COLO829 (cell line): ENCODE data around the gene ALB.

Source experiments
- DNase-seq: peaks from one replicate; pipeline ENCODE4 v3.0.0; 2012; ENCODE audit warnings: low spot score

ALB gene

GRCh38 chr4:73409012-73409862 lies 5.2 kb downstream of the ALB start:
- no peak for DNase-seq

GRCh38 chr4:73409978-73410548 lies 6.0 kb downstream of the ALB start:
- no peak for DNase-seq

DNA sequence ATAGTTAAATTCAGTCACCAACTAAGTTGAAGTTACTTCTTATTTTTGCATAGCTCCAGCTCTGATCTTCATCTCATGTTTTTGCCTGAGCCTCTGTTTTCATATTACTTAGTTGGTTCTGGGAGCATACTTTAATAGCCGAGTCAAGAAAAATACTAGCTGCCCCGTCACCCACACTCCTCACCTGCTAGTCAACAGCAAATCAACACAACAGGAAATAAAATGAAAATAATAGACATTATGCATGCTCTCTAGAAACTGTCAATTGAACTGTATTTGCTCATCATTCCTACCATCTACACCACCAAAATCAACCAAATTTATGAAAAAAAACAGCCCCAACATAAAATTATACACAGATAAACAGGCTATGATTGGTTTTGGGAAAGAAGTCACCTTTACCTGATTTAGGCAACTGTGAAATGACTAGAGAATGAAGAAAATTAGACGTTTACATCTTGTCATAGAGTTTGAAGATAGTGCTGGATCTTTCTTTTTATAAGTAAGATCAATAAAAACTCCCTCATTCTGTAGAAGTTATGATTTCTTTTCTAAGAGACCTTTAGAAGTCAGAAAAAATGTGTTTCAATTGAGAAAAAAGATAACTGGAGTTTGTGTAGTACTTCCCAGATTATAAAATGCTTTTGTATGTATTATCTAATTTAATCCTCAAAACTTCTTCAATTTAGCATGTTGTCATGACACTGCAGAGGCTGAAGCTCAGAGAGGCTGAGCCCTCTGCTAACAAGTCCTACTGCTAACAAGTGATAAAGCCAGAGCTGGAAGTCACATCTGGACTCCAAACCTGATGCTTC lies 7.0 kb downstream of the ALB start:
- DNase-seq = no peak

DNA sequence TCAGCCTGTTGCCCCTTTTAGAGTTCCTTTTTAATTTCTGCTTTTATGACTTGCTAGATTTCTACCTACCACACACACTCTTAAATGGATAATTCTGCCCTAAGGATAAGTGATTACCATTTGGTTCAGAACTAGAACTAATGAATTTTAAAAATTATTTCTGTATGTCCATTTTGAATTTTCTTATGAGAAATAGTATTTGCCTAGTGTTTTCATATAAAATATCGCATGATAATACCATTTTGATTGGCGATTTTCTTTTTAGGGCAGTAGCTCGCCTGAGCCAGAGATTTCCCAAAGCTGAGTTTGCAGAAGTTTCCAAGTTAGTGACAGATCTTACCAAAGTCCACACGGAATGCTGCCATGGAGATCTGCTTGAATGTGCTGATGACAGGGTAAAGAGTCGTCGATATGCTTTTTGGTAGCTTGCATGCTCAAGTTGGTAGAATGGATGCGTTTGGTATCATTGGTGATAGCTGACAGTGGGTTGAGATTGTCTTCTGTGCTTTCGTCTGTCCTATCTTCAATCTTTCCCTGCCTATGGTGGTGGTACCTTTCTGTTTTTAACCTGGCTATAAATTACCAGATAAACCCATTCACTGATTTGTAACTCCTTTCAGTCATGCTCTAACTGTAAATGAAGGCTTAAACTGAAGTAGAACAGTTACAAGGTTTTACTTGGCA lies 7.8 kb downstream of the ALB start:
- no peak for DNase-seq

DNA sequence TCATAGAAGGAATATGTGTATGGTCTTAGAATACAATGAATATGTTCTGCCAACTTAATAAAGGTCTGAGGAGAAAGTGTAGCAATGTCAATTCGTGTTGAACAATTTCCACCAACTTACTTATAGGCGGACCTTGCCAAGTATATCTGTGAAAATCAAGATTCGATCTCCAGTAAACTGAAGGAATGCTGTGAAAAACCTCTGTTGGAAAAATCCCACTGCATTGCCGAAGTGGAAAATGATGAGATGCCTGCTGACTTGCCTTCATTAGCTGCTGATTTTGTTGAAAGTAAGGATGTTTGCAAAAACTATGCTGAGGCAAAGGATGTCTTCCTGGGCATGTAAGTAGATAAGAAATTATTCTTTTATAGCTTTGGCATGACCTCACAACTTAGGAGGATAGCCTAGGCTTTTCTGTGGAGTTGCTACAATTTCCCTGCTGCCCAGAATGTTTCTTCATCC lies 9.2 kb downstream of the ALB start:
- DNase-seq = no peak

DNA sequence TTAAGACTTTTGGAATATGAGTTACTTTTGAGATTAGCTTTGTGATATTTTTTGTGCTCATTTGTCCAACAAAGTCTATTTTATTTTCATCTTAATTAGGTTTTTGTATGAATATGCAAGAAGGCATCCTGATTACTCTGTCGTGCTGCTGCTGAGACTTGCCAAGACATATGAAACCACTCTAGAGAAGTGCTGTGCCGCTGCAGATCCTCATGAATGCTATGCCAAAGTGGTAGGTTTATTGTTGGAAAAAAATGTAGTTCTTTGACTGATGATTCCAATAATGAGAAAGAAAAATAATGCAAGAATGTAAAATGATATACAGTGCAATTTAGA lies 10.8 kb downstream of the ALB start:
- DNase-seq = no peak

GRCh38 chr4:73415807-73416238 lies 11.7 kb downstream of the ALB start:
- no peak for DNase-seq

DNA sequence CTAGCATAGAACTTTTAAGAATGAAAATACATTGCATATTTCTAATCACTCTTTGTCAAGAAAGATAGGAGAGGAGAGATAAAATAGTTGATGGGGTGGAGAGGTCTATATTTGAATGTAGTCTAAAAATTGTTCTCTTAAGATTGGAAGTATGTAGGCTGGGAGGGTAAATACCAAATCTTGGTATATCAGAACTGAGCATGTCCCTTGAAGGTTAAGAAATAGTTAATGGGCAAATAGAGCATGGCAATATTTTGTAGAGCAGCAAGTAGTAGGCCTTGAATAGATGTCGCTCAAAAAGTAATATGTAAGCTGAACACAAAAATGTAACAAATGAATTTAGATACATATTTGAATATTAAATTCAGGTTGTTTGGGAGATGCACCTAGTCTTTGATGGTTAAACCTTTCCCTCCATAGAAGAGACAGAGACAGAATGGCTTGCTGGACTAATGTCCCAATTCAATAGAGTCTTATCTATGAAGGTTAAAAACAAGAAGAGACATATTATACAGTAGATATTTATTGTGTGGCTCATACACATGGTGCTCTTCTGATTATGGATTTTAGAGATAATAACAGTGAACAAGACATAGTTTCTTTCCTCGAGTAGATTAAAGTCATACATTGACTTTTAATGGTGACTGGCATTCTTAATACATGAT lies 12.5 kb downstream of the ALB start:
- no peak for DNase-seq

- DNase-seq = no peak
Observed at GRCh38 chr4:73417342-73417741, 13.3 kb downstream of the ALB start.

DNA sequence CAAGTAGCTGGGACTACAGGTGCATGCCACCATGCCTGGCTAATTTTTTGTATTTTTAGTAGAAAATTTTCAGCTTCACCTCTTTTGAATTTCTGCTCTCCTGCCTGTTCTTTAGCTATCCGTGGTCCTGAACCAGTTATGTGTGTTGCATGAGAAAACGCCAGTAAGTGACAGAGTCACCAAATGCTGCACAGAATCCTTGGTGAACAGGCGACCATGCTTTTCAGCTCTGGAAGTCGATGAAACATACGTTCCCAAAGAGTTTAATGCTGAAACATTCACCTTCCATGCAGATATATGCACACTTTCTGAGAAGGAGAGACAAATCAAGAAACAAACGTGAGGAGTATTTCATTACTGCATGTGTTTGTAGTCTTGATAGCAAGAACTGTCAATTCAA lies 13.9 kb downstream of the ALB start:
- no peak for DNase-seq

- DNase-seq = no peak
Observed at GRCh38 chr4:73418677-73419076, 14.6 kb downstream of the ALB start.

DNA sequence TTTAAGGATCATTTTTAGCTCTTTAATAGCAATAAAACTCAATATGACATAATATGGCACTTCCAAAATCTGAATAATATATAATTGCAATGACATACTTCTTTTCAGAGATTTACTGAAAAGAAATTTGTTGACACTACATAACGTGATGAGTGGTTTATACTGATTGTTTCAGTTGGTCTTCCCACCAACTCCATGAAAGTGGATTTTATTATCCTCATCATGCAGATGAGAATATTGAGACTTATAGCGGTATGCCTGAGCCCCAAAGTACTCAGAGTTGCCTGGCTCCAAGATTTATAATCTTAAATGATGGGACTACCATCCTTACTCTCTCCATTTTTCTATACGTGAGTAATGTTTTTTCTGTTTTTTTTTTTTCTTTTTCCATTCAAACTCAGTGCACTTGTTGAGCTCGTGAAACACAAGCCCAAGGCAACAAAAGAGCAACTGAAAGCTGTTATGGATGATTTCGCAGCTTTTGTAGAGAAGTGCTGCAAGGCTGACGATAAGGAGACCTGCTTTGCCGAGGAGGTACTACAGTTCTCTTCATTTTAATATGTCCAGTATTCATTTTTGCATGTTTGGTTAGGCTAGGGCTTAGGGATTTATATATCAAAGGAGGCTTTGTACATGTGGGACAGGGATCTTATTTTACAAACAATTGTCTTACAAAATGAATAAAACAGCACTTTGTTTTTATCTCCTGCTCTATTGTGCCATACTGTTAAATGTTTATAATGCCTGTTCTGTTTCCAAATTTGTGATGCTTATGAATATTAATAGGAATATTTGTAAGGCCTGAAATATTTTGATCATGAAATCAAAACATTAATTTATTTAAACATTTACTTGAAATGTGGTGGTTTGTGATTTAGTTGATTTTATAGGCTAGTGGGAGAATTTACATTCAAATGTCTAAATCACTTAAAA lies 15.3 kb downstream of the ALB start:
- DNase-seq = no peak

DNA sequence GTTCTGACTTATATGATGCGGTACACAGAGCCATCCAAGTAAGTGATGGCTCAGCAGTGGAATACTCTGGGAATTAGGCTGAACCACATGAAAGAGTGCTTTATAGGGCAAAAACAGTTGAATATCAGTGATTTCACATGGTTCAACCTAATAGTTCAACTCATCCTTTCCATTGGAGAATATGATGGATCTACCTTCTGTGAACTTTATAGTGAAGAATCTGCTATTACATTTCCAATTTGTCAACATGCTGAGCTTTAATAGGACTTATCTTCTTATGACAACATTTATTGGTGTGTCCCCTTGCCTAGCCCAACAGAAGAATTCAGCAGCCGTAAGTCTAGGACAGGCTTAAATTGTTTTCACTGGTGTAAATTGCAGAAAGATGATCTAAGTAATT lies 16.5 kb downstream of the ALB start:
- no peak for DNase-seq

DNA sequence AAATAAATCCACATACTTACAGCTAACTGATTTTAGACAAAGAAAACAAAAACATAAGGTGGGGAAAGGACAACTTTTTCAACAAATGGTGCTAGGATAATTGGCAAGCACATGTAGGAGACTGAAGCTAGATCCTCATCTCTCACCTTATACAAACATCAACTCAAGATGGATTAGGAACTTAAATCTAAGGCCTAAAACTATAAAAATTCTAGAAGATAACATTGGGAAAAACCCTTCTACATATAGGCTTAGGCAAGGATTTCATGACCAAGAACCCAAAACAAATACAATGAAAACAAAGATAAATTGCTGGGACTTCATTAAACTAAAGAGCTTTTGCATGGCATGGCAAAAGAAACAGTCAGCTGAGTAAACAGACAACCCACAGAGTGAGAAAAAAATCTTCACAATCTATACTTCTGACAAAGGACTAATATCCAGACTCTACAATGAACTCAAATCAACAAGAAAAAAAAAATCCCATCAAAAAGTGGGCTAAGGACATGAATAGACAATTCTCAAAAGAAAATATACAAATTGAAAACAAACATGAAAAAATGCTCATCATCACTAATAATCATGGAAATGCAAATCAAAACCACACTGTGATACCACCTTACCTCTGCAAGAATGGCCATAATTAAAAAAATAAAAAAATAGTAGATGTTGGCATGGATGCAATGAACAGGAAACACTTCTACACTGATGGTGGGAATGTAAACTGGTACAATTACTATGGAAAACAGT lies 17.8 kb downstream of the ALB start:
- DNase-seq = no peak

- no peak for DNase-seq
Observed at GRCh38 chr4:73422458-73422752, 18.3 kb downstream of the ALB start.

DNA sequence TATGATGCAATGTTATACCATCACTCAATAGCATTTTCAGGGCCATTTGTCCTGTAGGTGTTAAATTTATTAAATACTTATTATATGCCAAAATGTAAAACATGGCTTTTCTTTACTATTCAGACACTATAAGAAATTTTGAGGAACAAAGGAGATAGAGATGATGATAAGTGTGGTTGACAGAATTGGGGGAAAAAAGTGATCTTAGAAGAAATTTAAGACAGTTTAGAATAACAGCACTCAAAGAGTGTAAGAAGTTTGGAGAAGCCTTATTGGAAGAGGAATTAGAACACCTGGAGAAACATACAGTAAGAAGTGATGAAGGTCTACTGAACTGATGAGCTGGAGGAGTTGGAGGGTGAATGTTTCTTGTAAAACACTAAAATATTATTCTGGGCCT lies 19.1 kb downstream of the ALB start:
- DNase-seq = no peak

DNA sequence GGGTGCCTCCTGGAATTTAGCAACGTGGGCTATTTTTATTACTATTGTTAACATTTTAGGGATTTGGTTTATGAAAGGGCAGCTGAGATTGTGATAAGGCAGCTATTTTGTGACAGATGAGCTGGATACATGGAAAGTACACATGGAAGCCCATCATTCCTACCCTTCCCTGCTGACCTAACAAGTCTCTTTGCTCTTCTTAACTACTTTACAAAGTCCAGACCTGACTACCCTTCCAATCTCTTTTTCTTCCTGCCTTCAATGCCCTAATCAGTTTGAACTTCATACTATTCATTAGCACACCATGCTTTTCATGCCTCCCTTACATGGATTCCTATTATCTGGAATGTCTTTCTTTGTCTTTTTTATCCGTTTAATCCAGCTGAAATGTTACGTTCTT lies 22.6 kb downstream of the ALB start:
- DNase-seq = no peak

DNA sequence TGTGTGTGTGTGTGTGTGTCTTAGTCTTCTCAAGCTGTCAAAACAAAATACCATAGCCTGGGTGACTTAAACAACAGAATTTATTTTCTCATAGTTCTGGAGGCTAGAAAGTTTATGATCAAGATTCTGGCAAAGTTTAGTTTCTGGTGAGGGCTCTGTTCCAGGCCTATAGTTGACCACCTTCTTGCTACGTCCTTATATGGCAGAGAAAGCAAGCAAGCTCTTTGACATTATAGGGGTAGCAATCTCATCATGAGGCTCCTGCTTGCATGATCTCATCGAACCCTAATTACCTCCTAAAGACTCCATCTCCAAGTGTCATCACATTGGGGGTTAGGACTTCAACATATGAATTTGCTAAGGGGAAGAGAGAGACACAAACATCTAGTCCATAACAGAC lies 25.0 kb downstream of the ALB start:
- no peak for DNase-seq

- no peak for DNase-seq
Observed at GRCh38 chr4:73429826-73430587, 25.9 kb downstream of the ALB start.

- no peak for DNase-seq
Observed at GRCh38 chr4:73431813-73432168, 27.7 kb downstream of the ALB start.
